GM10266 (cell line): ENCODE data around the gene GNPTG.

Experiments
- DNase-seq: peaks from one replicate; pipeline ENCODE4 v3.0.0; 2012; ENCODE audit errors: extremely low spot score
- CTCF ChIP-seq: IDR thresholded peaks from 2 replicates; pipeline ENCODE4 v1.5.1; 2012; ENCODE audit warnings: mild to moderate bottlenecking, low read depth; ENCODE audit not compliant: control insufficient read depth, insufficient read depth; ENCODE audit errors: missing control alignments

GNPTG gene

GRCh38 chr16:1315081-1316032 lies 36.4 kb upstream of the GNPTG start:
- no peak for TF ChIP-seq CTCF
- DNase-seq: no peak

- TF ChIP-seq CTCF: no peak
Measured at GRCh38 chr16:1316033-1316405, 35.7 kb upstream of the GNPTG start.

GRCh38 chr16:1317479-1318267 lies 34.1 kb upstream of the GNPTG start:
- DNase-seq: no peak
- no peak for TF ChIP-seq CTCF

More at GRCh38 chr16:1316033-1316405, 35.7 kb upstream of the GNPTG start:
- no peak for DNase-seq

GRCh38 chr16:1318268-1318545 lies 33.5 kb upstream of the GNPTG start:
- TF ChIP-seq CTCF: no peak
- no peak for DNase-seq

GRCh38 chr16:1319041-1319440 lies 32.7 kb upstream of the GNPTG start:
- no peak for DNase-seq
- TF ChIP-seq CTCF: no peak

GRCh38 chr16:1320097-1320496 lies 31.6 kb upstream of the GNPTG start:
- TF ChIP-seq CTCF: no peak
- DNase-seq: no peak
